ENCODE data around the gene STRA6. TPM values are rescaled to one million over a fixed set of nuclear protein-coding genes. Genes with fewer than 3 reads are reported as not detected.
A peak's percentile ranks its signal among the peaks of the same experiment; 100 is the strongest.
"Not testable (repeated sequence)": the region's sequence is repeated elsewhere in the genome, so short reads cannot be mapped to it uniquely, and the experiment has no call there.

Gene STRA6
- total RNA-seq, 1 experiment from 2014 or later, result 3.5 TPM

DNA sequence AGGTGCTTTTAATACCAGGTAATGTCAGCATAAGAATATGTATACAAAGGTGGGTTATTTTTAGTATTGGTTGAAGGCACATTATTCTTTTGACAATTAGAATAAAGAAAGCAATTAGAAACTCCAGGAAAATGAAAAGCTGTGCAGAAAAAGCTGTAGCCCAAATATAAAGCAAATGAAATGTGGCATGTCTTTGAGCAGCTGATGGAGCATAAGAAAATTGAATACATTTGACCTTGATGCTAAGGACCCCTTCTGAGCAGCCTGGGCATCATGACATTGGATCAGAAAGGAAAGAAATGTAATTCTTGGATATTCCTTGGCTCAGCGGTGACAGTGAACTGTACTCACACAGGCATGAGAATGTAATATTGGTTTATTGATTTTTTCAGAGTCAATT, 37.1 kb downstream of the STRA6 start:
- no peak for DNase-seq (ENCODE audit: low read depth)

DNA sequence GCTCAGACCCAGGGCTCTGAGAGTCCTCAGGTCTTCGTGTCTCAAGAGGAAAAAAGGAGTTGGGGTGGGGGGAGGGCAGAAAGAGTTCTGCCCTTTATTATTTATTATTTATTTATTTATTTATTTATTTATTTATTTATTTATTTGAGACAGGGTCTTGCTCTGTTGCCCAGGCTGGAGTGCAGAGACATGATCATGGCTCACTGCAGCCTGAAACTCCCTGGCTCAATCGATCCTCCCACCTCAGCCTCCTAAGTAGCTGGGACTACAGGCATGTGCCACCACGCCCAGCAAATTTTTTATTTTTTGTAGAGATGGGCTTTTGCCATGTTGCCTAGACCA, 40.4 kb downstream of the STRA6 start:
- DNase-seq (ENCODE audit: low read depth), result not testable (repeated sequence)

DNA sequence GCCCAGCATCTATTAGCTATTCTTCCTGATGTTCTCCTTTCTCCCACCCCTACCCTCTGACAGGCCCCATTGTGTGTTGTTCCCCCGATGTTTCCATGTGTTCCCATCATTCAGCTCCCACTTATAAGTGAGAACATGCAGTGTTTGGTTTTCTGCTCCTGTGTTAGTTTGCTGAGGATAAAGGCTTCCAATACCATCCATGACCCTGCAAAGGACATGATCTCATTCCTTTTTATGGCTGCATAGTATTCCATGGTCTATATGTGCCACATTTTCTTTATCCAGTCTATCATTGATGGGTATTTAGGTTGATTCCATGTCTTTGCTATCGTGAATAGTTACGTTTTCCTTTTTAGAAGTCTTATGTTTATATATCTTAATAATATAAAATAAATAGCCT, 42.2 kb downstream of the STRA6 start:
- DNase-seq (ENCODE audit: low read depth), result not testable (repeated sequence)

DNA sequence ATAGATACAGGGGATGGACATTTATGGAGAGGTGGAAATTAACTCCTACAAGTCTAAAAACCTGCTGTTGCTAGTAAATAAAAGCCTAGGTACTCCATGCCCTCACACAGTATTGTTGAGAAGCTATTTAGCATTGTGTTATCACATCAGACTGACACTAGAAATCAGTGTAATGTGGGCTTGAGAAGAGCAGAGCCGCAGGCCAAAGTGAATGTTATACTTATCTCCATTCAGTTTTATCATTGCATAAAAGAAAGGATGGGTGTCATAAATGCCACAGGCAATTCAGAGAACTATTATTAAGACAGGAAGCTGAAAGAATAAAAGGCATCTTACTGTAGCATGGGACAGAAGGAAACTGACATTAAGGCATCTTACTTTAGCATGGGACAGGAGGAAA, 42.8 kb downstream of the STRA6 start:
- no peak for DNase-seq (ENCODE audit: low read depth)

DNA sequence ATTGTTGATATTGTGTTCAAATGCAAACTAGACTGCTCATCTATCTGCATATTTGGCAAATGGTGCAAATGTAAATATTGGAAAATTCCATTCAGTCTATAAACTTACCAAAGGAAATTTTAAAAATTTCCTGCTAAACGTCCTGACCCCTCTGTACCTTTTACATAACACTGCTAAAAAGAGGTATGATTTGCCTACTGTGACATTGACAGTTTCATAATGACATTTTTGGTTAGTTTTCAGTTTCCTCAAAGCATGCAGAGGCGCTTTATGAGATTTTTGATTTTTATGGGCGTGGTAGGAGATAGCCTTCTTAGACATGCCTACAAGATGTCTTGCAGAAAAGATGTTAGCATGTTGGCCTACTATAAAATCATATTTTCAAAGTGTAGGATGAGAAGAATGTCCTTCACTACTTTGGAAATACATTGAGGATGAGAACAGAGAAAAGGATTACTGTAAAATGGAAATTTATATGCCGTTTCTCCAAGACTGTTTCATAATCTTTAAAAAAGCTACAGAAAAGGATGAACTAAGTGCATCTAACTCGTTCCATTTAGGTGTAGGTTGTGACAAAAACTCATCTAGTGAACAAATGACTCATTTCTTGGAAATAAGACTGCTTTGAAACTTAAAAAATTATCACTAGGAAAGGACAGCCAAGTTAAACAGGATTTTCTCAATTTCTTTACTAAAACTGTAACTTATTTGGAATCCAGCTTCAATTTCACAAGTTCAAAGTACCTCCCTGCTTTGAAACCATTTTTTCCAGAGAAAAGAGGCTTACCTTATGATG, 43.5 kb downstream of the STRA6 start:
- no peak for DNase-seq (ENCODE audit: low read depth)

DNA sequence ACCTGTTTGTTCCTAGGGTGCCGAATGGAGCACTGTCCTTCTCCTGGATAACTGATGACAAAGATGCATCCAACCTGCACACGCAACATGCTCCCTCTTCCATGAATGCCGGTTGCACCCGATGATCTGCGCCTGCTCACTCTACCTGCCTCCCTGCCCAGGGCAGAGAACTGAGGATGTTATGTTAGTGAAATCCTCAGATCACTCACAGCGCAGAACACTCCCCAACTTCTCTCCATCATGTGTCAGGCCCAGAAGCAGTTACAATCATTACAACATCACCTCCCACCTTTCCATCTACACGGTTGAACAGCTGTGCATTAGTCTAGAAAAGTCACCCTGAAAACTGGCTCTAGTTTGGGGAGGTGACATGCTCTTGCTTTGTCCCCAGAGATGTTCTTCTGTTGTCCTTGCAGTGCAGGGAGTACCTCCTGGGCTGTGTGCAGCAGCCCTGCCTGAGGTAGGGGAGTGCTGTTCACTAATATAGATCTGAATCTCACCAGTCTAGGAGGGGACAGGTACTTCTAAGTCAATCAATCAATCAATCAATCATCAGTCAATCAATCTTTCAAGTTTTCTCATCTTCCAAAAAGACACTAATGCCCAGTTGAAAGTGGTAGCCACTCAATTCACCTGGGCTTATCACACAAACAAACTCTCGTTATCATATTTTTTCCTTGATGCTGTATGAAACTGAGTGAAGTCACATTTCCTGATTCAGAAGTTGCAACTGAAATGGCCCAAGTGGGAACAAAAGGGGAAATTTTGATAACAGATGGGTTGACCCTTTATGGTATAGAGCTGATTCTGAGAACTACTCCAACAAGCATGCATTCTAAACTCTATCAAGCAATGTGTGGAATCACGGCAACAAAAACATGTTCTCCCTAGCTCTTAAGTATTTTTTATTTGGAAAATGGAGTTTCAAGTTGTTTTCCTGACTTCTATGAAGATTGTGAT, 44.4 kb downstream of the STRA6 start:
- no peak for DNase-seq (ENCODE audit: low read depth)

DNA sequence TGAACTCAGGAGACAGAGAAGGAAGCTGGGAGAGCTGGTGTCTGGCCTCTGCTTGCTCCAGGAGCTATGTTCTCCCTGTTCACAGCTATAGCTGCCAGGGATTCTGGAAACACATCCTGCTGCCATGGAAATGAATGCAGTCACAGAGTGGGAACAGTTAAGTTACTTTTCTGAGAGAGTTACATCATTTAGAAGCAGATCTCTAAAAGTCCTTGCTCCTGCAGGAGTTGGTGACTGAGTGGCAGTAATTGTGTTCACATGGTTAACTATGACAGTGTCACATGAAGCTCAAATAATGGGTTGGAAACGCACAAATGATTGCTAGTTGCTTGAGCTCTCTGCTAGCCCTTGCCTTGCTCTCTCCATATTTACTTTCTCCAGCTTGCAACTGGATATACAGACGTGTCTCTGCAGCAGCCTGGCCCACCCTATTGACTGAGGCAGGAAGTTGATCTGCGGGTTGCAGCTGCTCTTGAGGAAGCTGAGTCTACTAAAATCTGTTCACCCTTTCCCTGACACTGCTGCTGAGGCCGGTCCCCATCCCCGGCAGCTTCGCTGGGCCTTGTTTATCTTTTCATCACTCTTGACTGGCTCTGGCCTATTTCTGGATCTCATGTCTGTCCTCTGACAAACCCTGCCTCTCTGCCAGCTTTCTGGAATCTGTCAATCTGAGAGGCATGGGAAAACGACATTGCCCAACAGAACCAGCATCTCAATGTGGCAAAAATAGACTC, 45.7 kb downstream of the STRA6 start:
- no peak for DNase-seq (ENCODE audit: low read depth)

DNA sequence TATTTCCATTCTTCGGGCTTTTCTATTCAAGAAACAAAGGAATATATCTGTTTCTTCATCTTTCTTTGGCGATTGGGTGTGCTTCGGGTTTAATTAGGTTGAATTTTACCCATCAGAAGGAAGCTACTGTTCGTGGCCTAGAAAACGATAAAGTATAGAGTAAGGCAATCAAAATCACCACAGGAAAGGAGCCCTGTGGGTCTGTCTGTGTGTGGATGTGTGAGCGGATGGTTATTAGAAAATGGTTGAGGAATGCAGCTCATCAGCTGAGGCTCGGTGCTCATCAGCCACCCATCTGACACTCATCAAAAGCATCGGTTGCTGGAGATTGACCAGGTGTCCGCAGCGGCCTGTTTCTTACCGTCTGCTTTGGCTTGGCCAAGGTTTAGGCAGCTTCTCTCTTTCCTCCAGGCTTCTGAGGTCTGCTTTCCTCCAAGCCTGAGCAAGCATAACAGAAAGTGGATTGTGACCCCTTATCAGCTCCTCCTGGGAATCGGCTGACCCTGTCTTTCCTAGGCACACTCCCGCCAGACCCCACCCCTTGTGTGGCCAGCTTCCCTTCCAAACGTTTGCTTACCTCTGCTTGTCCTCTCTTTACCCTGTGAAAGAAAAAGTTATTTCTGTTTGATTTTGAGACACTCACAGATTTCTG, 46.7 kb downstream of the STRA6 start:
- DNase-seq (ENCODE audit: low read depth), result no peak

DNA sequence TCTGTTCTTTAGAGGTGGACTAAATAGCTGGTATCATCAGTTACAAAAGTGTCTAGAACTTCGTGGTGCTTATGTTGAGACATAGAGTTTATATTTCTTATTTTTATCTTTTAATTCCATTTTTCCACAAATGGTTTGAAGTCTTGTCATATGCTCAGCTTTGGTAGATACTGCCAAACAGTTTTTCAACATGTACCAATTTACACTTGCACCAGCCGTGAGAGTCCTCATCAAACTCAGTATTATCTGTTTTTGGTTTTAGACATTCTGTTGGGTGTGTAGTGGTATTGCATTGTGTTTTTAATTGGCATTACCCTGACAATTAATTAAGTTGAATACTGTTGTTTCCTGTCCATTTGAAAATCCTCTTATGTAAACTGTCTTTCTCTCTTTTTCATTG, 55.5 kb downstream of the STRA6 start:
- DNase-seq (ENCODE audit: low read depth), result no peak

DNA sequence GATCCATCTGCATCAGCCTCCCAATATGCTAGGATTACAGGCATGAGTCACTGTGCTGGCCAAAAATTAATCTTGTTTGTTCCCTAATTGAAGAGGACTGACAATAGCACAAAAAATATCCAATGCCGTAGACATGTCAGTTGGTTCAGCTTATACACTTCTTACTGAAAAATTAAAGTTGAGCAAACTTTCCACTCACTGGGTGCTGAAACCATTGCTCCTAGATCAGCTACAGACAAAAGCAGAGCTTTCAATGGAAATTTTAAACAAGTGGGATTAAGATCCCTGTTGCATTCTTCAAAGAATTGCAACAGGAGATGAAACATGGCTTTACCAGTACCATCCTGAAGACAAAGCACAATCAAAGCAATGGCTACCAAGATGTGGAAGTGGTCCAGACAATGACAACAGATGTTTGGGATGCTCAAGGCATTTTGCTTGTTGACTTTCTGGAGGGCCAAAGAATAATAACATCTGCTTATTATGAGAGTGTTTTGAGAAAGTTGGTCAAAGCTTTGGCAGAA, 56.2 kb downstream of the STRA6 start:
- DNase-seq (ENCODE audit: low read depth), result no peak

DNA sequence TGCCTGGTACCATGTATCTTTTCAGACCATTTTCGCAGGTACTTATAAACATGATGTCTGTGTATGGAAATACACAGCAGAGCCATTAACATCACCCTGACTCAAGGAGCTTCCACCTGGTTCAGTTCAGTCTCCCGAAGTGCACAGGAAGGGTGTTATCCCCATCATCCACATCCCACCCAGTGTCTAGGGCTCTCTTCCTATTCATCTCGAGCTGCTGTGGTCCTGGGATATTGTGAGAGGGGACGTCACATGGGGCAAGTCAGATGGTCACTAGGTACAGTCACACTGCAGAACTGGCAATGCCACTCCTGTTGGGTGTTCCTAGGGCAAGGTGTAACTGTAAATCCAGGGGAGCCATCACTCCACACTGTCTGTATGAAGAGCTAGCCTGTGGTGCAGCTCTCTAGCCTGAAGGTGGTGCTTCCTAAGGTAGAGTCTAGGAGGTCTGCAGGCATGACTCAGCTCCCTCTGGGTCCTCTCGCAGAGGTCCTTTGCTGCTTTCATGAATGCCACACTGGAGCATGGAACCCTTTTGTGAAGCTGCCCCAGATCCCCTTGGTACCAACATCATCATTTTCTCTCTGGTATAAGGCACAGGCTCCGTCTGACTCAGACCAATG, 58.3 kb downstream of the STRA6 start:
- DNase-seq (ENCODE audit: low read depth), result peak; percentile 57

DNA sequence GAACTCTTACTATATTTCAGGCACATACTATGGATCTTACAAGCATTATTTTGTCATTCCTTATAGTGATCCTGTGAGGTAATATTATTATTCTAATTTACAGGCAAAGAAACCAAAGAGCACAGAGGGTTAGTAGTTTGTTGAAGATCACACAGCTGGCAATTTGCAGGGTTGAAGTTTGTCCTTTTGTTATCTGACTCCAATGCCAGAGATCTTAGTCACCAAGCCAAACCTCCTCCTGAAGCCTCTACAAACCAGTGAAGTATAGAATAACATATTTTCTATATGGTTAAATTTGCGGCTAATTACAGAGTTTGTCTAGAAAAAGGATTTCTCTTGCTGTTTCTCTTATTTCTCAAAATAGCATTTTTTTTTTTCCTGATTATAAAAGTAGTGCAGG, 61.0 kb downstream of the STRA6 start:
- no peak for DNase-seq (ENCODE audit: low read depth)

DNA sequence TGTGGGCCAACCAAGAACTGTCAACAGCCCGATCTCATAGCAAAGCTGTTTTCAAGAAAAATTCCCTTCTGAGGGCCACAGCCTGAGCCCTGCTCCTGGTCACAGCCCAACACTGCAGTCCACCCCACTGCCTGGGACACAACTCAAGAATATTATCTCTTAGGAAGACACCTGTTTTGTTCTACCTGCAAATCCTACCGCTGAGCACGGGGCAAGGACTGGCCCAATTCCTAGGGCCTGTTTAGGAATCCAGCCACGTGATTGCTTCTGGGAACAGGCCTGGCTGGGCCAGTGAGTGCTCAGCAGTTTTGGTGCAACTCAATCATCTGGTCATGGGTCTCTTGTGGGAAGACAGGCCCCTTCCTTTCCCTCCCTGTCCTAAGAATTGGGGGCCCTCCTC, 63.9 kb downstream of the STRA6 start:
- no peak for DNase-seq (ENCODE audit: low read depth)

DNA sequence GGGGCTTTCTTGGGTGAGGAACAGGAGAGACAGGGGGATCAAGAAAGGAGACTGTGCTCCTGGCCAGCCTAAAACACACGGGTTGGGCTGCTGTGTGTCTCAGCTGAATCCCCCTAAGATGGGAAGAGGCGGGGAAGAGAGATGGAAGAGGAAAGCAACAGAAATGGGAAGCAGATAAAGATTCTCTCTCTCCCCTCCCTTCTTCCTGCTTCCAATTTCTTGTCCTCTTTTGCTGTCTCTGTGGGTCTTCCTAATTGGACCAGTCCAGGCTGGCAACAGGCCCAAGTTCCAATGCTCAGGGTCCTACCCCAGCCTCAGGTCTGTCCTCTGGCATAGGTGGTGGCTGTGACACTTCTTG, 65.1 kb downstream of the STRA6 start:
- DNase-seq (ENCODE audit: low read depth), result no peak

DNA sequence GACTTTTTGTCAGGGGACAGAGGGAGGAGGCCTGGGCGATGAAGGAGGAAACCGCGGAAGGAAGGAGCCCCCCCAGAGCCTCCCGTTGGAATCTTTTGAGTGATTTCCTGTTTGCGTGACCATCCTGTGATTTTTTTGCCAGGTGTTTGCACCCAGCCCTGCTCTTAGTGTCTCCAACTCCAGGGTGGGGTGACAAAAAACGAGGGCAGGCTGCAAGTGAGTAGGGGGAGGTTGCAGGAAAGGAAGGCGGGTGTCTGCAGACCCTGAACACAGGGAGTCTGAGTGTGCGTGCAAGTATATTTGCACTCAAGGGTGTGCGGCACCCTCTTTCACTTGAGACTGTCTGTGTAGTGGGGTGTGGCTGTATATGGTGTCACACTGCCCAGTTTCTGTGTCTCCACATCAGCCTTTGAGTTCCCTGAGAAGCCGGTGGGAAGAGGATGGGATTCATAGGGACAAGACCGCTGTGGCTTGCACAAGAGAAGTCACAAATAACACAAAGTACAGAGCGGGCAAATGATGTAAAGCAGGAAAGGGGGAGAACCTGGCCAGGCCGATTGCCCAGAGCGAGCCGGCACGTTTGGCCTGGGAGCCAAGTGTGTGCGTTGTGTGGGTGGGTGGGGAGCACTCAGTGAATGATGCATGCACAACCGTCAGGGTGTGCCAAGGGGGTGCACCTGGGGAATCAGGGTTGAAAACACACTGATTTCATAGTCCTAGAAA, 65.6 kb downstream of the STRA6 start:
- DNase-seq (ENCODE audit: low read depth), result no peak

DNA sequence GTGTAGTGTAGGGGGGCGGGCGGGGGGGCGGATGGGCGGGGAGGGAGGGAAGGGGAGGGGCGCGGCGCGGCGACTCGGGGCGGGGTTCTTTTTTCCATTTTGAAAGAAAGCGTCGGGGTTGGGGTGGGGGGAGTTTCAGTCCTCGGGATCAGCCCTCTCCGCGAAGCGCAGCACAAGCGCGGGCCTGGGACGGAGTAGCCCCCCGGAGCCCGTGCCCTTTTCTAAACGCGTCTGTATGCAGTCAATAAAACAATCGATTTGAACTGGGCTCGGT, 66.1 kb downstream of the STRA6 start:
- no peak for DNase-seq (ENCODE audit: low read depth)

DNA sequence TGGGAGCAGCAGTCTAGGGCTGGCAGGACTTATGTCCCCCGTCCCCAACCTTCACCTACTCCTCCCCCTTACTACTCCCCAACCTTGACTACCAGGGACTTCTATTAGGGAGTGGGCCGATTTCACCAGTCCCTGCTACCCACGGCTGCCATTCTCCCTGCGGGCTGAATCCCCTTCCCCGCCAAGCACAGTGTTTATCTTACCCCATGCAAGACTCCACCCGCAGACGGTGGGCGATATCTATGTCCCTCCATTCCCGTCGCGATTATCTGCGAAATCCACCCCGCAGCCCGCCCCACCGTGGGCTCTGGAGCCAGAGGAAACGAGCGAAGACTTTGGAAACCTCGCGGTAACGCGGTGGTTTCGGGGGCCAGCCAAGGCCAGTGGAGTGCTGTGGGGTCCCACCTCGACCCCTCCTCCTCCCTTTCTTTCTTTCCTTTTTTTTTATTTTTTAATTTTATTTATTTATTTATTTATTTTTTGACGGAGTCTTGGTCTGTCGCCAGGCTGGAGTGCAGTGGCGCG, 67.5 kb downstream of the STRA6 start:
- no peak for DNase-seq (ENCODE audit: low read depth)

DNA sequence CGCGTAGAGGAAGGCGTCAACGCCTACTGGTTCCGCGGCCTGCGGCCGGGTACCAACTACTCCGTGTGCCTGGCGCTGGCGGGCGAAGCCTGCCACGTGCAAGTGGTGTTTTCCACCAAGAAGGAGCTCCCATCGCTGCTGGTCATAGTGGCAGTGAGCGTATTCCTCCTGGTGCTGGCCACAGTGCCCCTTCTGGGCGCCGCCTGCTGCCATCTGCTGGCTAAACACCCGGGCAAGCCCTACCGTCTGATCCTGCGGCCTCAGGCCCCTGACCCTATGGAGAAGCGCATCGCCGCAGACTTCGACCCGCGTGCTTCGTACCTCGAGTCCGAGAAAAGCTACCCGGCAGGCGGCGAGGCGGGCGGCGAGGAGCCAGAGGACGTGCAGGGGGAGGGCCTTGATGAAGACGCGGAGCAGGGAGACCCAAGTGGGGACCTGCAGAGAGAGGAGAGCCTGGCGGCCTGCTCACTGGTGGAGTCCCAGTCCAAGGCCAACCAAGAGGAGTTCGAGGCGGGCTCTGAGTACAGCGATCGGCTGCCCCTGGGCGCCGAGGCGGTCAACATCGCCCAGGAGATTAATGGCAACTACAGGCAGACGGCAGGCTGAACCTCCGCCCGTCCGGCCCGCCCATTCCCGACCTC, 68.1 kb downstream of the STRA6 start:
- no peak for DNase-seq (ENCODE audit: low read depth)

DNA sequence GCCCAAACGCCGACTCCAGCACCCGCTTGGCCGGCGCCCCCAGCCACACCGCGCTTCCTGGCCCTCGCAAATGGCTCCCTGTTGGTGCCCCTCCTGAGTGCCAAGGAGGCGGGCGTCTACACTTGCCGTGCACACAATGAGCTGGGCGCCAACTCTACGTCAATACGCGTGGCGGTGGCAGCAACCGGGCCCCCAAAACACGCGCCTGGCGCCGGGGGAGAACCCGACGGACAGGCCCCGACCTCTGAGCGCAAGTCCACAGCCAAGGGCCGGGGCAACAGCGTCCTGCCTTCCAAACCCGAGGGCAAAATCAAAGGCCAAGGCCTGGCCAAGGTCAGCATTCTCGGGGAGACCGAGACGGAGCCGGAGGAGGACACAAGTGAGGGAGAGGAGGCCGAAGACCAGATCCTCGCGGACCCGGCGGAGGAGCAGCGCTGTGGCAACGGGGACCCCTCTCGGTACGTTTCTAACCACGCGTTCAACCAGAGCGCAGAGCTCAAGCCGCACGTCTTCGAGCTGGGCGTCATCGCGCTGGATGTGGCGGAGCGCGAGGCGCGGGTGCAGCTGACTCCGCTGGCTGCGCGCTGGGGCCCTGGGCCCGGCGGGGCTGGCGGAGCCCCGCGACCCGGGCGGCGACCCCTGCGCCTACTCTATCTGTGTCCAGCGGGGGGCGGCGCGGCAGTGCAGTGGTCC, 68.7 kb downstream of the STRA6 start:
- no peak for DNase-seq (ENCODE audit: low read depth)
